SH-SY5Y (cell line): ENCODE results near the gene HHEX.

ENCODE experiments used
- GATA2 ChIP-seq: IDR thresholded peaks from 2 replicates; pipeline ENCODE4 v1.6.1; 2011; ENCODE audit warnings: mild to moderate bottlenecking, low read depth, low read length
- GATA3 ChIP-seq: IDR thresholded peaks from 2 replicates; pipeline ENCODE4 v1.6.1; 2011; ENCODE audit warnings: low read depth, mild to moderate bottlenecking, low read length, moderate library complexity

DNA sequence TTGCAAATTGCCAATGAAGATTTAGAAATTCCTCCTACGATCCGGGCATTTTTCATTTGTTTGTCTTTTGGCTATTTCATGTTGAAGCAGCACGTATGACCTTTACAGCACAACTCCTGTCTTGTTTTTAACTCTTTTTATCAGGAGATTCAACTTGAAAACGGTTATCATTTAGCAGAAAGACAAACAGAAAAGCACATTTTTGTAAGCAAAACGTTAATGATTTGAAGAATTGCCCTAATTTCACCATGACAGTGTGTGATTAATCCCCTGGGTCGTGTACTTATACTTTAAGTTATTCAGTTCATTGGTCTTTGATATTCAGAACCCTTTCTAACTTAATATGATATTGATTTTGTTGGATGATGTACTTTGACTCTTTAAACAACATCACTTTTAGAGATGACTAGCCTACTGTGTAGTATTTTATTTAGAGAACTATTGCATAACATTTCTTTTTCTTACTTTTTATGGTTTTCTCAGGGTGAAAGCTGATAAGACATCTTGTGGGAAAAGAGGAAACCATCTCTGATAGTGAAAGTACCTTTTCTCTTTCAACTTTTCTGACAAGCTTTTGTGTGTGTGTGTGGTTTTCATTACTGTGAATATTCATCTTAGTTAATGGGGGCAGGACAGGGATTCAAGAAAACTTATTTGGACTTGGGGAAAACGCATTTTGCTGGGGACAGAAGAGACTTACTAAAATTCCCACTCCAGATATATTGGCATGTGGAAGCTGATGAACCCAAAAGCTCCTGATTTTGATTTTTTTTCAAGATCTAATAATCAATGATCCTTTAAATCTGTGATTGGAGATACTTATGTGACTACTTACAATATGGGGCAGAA lies 8.1 kb downstream of the HHEX start:
- no peak for TF ChIP-seq GATA2
- TF ChIP-seq GATA3: no peak
